Fibroblast of upper back skin (primary cell): ENCODE data around the gene TSSK6.
A peak's percentile ranks its signal among the peaks of the same experiment; 100 is the strongest.

Experiments used
- DNase-seq: peaks from one replicate; pipeline ENCODE4 v3.0.0-alpha.2; 2013

Gene TSSK6

GRCh38 chr19:19529783-19530422 lies 14.6 kb upstream of the TSSK6 start:
- DNase-seq, result no peak

- peak; percentile 38 for DNase-seq
Observed at GRCh38 chr19:19528721-19529490, 13.6 kb upstream of the TSSK6 start, which contains the start of gene YJEFN3. Gene YJEFN3 (plus strand): TSS chr19:19528911. CDS start chr19:19528933, 22 bp downstream.

GRCh38 chr19:19527674-19528625 lies 12.6 kb upstream of the TSSK6 start:
- no peak for DNase-seq

GRCh38 chr19:19527371-19527656 lies 12.0 kb upstream of the TSSK6 start:
- no peak for DNase-seq

GRCh38 chr19:19526581-19527370 lies 11.4 kb upstream of the TSSK6 start:
- DNase-seq, result no peak

GRCh38 chr19:19525611-19526380 lies 10.4 kb upstream of the TSSK6 start:
- no peak for DNase-seq

- DNase-seq, result no peak
Observed at GRCh38 chr19:19524053-19524452, 8.7 kb upstream of the TSSK6 start.

- no peak for DNase-seq
Observed at GRCh38 chr19:19523177-19523576, 7.8 kb upstream of the TSSK6 start.

GRCh38 chr19:19520989-19521388 lies 5.6 kb upstream of the TSSK6 start:
- DNase-seq, result no peak

GRCh38 chr19:19517235-19517619 lies 1.9 kb upstream of the TSSK6 start:
- DNase-seq, result no peak

- peak; percentile 92 for DNase-seq
Observed at GRCh38 chr19:19515642-19516519, 533 bp upstream of the TSSK6 start, which contains the start of gene NDUFA13. Gene NDUFA13 (plus strand): TSS chr19:19516225. CDS start chr19:19516239, 14 bp downstream.

GRCh38 chr19:19514215-19514657 lies 1.1 kb downstream of the TSSK6 start:
- DNase-seq, result peak; percentile 63

- no peak for DNase-seq
Observed at GRCh38 chr19:19513682-19514081, 1.7 kb downstream of the TSSK6 start.

GRCh38 chr19:19510432-19510831 lies 4.9 kb downstream of the TSSK6 start:
- no peak for DNase-seq

- no peak for DNase-seq
Observed at GRCh38 chr19:19508217-19508616, 7.1 kb downstream of the TSSK6 start.

GRCh38 chr19:19507354-19507753 lies 8.0 kb downstream of the TSSK6 start:
- DNase-seq, result no peak

GRCh38 chr19:19506592-19506991 lies 8.8 kb downstream of the TSSK6 start:
- DNase-seq, result no peak

GRCh38 chr19:19505669-19506326 lies 9.6 kb downstream of the TSSK6 start:
- DNase-seq, result no peak

GRCh38 chr19:19504754-19505668 lies 10.3 kb downstream of the TSSK6 start:
- no peak for DNase-seq
